ENCODE data around the gene AKT1.
A peak's percentile ranks its signal among the peaks of the same experiment; 100 is the strongest.

The AKT1 gene

GRCh38 chr14:104757681-104758392 is 37.7 kb downstream of the AKT1 start:
- TF ChIP-seq CTCF (conservative IDR thresholded peaks at IDR 0.05; ENCODE audit: low read depth, low read length), result no peak
- H3K4me3 ChIP-seq (ENCODE audit: low read length), result no peak overlapping the region
- no peak for DNase-seq (ENCODE audit: low read depth)

- no peak overlapping the region for H3K4me3 ChIP-seq (ENCODE audit: low read length)
- no peak for TF ChIP-seq CTCF (conservative IDR thresholded peaks at IDR 0.05; ENCODE audit: low read depth, low read length)
- no peak for DNase-seq (ENCODE audit: low read depth)
Observed at GRCh38 chr14:104757238-104757585, 38.3 kb downstream of the AKT1 start.

GRCh38 chr14:104756477-104757237 is 38.9 kb downstream of the AKT1 start:
- DNase-seq (ENCODE audit: low read depth), result no peak
- H3K4me3 ChIP-seq (ENCODE audit: low read length), result no peak overlapping the region

GRCh38 chr14:104755621-104756020 is 39.9 kb downstream of the AKT1 start:
- H3K4me3 ChIP-seq (ENCODE audit: low read length), result no peak overlapping the region
- no peak for DNase-seq (ENCODE audit: low read depth)
- no peak for TF ChIP-seq CTCF (conservative IDR thresholded peaks at IDR 0.05; ENCODE audit: low read depth, low read length)

More at GRCh38 chr14:104756477-104757237, 38.9 kb downstream of the AKT1 start:
- no peak for TF ChIP-seq CTCF (conservative IDR thresholded peaks at IDR 0.05; ENCODE audit: low read depth, low read length)

GRCh38 chr14:104754213-104754851 is 41.2 kb downstream of the AKT1 start:
- peak overlapping the region; percentile 90 for H3K4me3 ChIP-seq (ENCODE audit: low read length)
- TF ChIP-seq CTCF (conservative IDR thresholded peaks at IDR 0.05; ENCODE audit: low read depth, low read length), result no peak
- no peak for DNase-seq (ENCODE audit: low read depth)

GRCh38 chr14:104753528-104754212 is 41.9 kb downstream of the AKT1 start:
- no peak for TF ChIP-seq CTCF (conservative IDR thresholded peaks at IDR 0.05; ENCODE audit: low read depth, low read length)
- no peak for DNase-seq (ENCODE audit: low read depth)
- H3K4me3 ChIP-seq (ENCODE audit: low read length), result peak overlapping the region; percentile 90
